K562 (cell line): ENCODE data around the gene MBNL1. TPM values are rescaled to one million over a fixed set of nuclear protein-coding genes. Genes with fewer than 3 reads are reported as not detected.

Experiments
- ATAC-seq: fragments of 200-7000 bp; cut with Tn5 transposase; 3 replicates; pipeline ENCODE4 v1.9.1; 2020; ENCODE audit warnings: moderate library complexity
- BruUV-seq: library from RNA; stranded (reverse); fragments of 400-500 nt; replicated peaks from 2 replicates; lab custom pipeline; 2021; lab: Mats Ljungman, UMichigan
- CTCF ChIA-PET: fragments of 300-600 bp; formaldehyde crosslinking; extraction: SDS; loops from one replicate; lab custom pipeline; 2021; ENCODE audit warnings: low intra/inter-chr PET ratio; lab: Yijun Ruan, JAX
- POLR2A ChIA-PET: fragments of 300-600, 350-650 bp; sonication (Branson Sonifier 250); formaldehyde crosslinking; extraction: SDS; loops from one replicate; lab custom pipeline; 2021; ENCODE audit warnings: antibody characterized with exemption, inconsistent platforms; lab: Yijun Ruan, JAX
- DNase-seq, 4 experiments: peaks; one replicate each; pipeline versions ENCODE4 v3.0.0 to v3.0.0-alpha.2; 2011 to 2018; ENCODE audit warnings: low spot score in 3 of 4, mixed read lengths in 3 of 4; ENCODE audit errors: extremely low read depth in 1 of 4
- FAIRE-seq: peaks from 2 replicates; lab custom pipeline; 2011; peaks lifted over from hg19 to GRCh38; lab: Jason Lieb, UNC
- H2AFZ ChIP-seq: 2 replicates; pipeline ENCODE4 v1.6.0; 2011; ENCODE audit warnings: low read depth, low read length, control low read depth, inconsistent platforms
- H3K27ac ChIP-seq: fragments of 200-600 bp; 3 replicates; pipeline ENCODE4 v1.8.0; 2011; ENCODE audit warnings: low read depth, mild to moderate bottlenecking, control low read depth, inconsistent platforms, low read length, moderate library complexity, mixed read lengths; ENCODE audit errors: extremely low read depth
- H3K27me3 ChIP-seq, 2 experiments: fragments of 300-600 bp in 1 of 2; 2 replicates in 1 of 2; 3 replicates in 1 of 2; pipeline versions ENCODE4 v1.6.0 to v1.8.0; 2011; ENCODE audit warnings: inconsistent platforms in 2 of 2, low read length in 2 of 2, mild to moderate bottlenecking in 1 of 2, mixed read lengths in 1 of 2, moderate library complexity in 1 of 2; ENCODE audit not compliant: control insufficient read depth in 2 of 2, insufficient read depth in 2 of 2
- H3K36me3 ChIP-seq: fragments of 300-600 bp; 3 replicates; pipeline ENCODE4 v1.8.0; 2011; ENCODE audit warnings: mild to moderate bottlenecking, low read length, inconsistent platforms; ENCODE audit not compliant: control insufficient read depth, insufficient read depth
- H3K4me1 ChIP-seq, 2 experiments: fragments of 200-600 bp in 1 of 2; replicated peaks in 1 of 2; 2 replicates in 1 of 2; 3 replicates in 1 of 2; pipeline versions ENCODE4 v1.5.1 to v1.8.0; 2011; ENCODE audit warnings: inconsistent platforms in 2 of 2, low read length in 2 of 2, mild to moderate bottlenecking in 1 of 2, mixed read lengths in 1 of 2, moderate library complexity in 1 of 2; ENCODE audit not compliant: control insufficient read depth in 2 of 2, insufficient read depth in 2 of 2
- H3K4me2 ChIP-seq: 2 replicates; pipeline ENCODE4 v1.6.1; 2011; ENCODE audit warnings: low read length, control low read depth, inconsistent platforms, mixed read lengths; ENCODE audit not compliant: insufficient read depth
- H3K4me3 ChIP-seq: fragments of 200-600 bp; sonication (generic), shearing (Covaris generic); 2 replicates; pipeline ENCODE4 v1.5.1; 2016; ENCODE audit warnings: control low read depth, inconsistent platforms
- H3K79me2 ChIP-seq: fragments of 200-600 bp; 3 replicates; pipeline ENCODE4 v1.8.0; 2011; ENCODE audit warnings: low read length, inconsistent platforms; ENCODE audit not compliant: control insufficient read depth, insufficient read depth
- H3K9ac ChIP-seq, 2 experiments: 2 replicates each; pipeline versions ENCODE4 v1.6.0 to v1.6.1; 2011; ENCODE audit warnings: low read depth in 2 of 2, low read length in 2 of 2, control low read depth in 1 of 2, inconsistent platforms in 1 of 2, mild to moderate bottlenecking in 1 of 2, mixed read lengths in 1 of 2; ENCODE audit not compliant: insufficient read depth in 1 of 2
- H3K9me1 ChIP-seq: one replicate; pipeline ENCODE4 v1.6.0; 2011; ENCODE audit warnings: inconsistent platforms, mild to moderate bottlenecking, low read length, moderate library complexity; ENCODE audit not compliant: control insufficient read depth, insufficient read depth
- H3K9me3 ChIP-seq: replicated peaks from 2 replicates; pipeline ENCODE4 v1.5.1; 2011; ENCODE audit warnings: low read depth, low read length, inconsistent platforms; ENCODE audit not compliant: control insufficient read depth, insufficient read depth
- H4K20me1 ChIP-seq: replicated peaks from 2 replicates; pipeline ENCODE4 v1.6.1; 2011; ENCODE audit warnings: low read length, inconsistent platforms, mixed read lengths; ENCODE audit not compliant: control insufficient read depth, insufficient read depth
- CBX3 ChIP-seq, 2 experiments: IDR thresholded peaks; 1 replicate in 1 of 2; 2 replicates in 1 of 2; pipeline ENCODE4 v1.6.1; 2012; ENCODE audit warnings: inconsistent platforms in 2 of 2, low read length in 2 of 2, borderline replicate concordance in 1 of 2, control low read depth in 1 of 2
- CXXC5 ChIP-seq: fragments of 250-450 bp; sonication (Bioruptor Pico); IDR thresholded peaks from 2 replicates; pipeline ENCODE4 v1.8.0; 2022; ENCODE audit warnings: inconsistent platforms, mild to moderate bottlenecking, moderate library complexity
- ELF1 ChIP-seq: fragments of 200-800 bp; sonication (Bioruptor generic); IDR thresholded peaks from 2 replicates; pipeline ENCODE4 v1.6.1; 2016; ENCODE audit warnings: missing genetic modification characterization, missing compliant biosample characterization
- ETV1 ChIP-seq: fragments of 450-650 bp; conservative IDR thresholded peaks from 2 replicates; pipeline ENCODE4 v1.6.1; 2016; ENCODE audit warnings: missing genetic modification characterization, control low read depth, low read depth, missing compliant biosample characterization
- GABPA ChIP-seq: fragments of 200-800 bp; sonication (Bioruptor generic); conservative IDR thresholded peaks from 2 replicates; pipeline ENCODE4 v1.6.1; 2016; ENCODE audit warnings: low read depth, missing genetic modification characterization, missing compliant biosample characterization
- HMBOX1 ChIP-seq: sonication (generic); IDR thresholded peaks from 2 replicates; pipeline ENCODE4 v1.6.1; 2016
- PRDM10 ChIP-seq: fragments of 450-650 bp; IDR thresholded peaks from 2 replicates; pipeline ENCODE4 v1.6.1; 2018; ENCODE audit not compliant: partially characterized antibody
- SMARCC2 ChIP-seq: fragments of 450-650 bp; IDR thresholded peaks from 2 replicates; pipeline ENCODE4 v1.6.1; 2017; ENCODE audit warnings: antibody characterized with exemption, moderate library complexity, mild to moderate bottlenecking, low read depth
- USF2 ChIP-seq: sonication (generic); formaldehyde crosslinking; IDR thresholded peaks from 2 replicates; pipeline ENCODE4 v1.5.0; 2020; ENCODE audit warnings: missing genetic modification reagents
- ZNF512 ChIP-seq: IDR thresholded peaks from 2 replicates; pipeline ENCODE4 v1.6.1; 2016; ENCODE audit warnings: missing genetic modification characterization, missing compliant biosample characterization
- ZNF75A ChIP-seq: fragments of 450-650 bp; formaldehyde crosslinking; IDR thresholded peaks from 2 replicates; pipeline ENCODE4 v1.4.0; 2020; ENCODE audit warnings: mild to moderate bottlenecking
- WGBS: fragments of 100-300 bp; shearing (Covaris generic); methylation state at CpG from one replicate; pipeline ENCODE4 v1.1.6; 2016; ENCODE audit warnings: low coverage, mixed read lengths; ENCODE audit not compliant: insufficient coverage; ENCODE audit errors: missing lambda C conversion rate; 5-methylcytosine and 5-hydroxymethylcytosine counted together
- in situ Hi-C: fragments of 300-500 bp; cut with MboI; formaldehyde crosslinking; loops from 4 replicates; pipeline ENCODE4 v1.15.0; 2018; ENCODE audit warnings: inconsistent platforms, mixed read lengths
- intact Hi-C: fragments of 100-400 bp; cut with micrococcal nuclease; formaldehyde crosslinking; loops from 2 replicates; pipeline ENCODE4 v1.14.2; 2022
- polyA plus RNA-seq, 8 experiments: library from polyadenylated mRNA; depleted of rRNA in 4 of 8; stranded (reverse) in 5 of 8; unstranded in 3 of 8; fragments of >200 nt; fragmentation: Nextera tagmentation in 2 of 8; fragmentation: Illumina TruSeq in 1 of 8; extraction: Ambion mirVana in 2 of 8; extraction: Trizol in 1 of 8; gene quantifications; 2 replicates each; pipeline versions ENCODE4 v1.2.1 to v1.2.3, GENCODE V29; 2011 to 2014; ENCODE audit warnings: inconsistent platforms in 1 of 8, missing spikeins in 1 of 8
- total RNA-seq, 7 experiments: library from RNA; depleted of rRNA in 6 of 7; stranded (reverse); fragments of >200 nt in 6 of 7; fragmentation: Illumina TruSeq in 2 of 7; extraction: Trizol in 2 of 7; gene quantifications; 2 replicates each; pipeline versions ENCODE4 v1.2.1 to v1.2.3, GENCODE V29; 2011 to 2021; ENCODE audit warnings: low replicate concordance in 1 of 7

The MBNL1 gene
- total and polyA plus RNA-seq, 9 of the 15 experiments (the other 6 are each of a cell fraction or from before 2014, with no cell fraction given) = 70.3 to 243 (median 220) TPM

GRCh38 chr3:152471814-152472671 lies 203.3 kb downstream of the MBNL1 start:
- peak; percentile 27 to 82 (median 46) for DNase-seq
- Histone ChIP-seq H4K20me1 (no peaks in the 10 kb centered on the region), H3K9me1 (no peaks in the 10 kb centered on the region), H3K9me3 (no peaks in the 10 kb centered on the region), H3K9ac (peak overlapping the region; percentile 31 to 52; a peak in 3 of 4 replicates), H3K27me3 (no peaks in the 10 kb centered on the region), H3K79me2 (no peaks in the 10 kb centered on the region; the same call in 2 of the 3 replicates), H3K4me3 (no peak overlapping the region; the same call in 1 of the 2 replicates), H3K27ac (peak overlapping the region; percentile 62), H3K4me2 (peak overlapping the region; percentile 68), H3K4me1 (no peaks in the 10 kb centered on the region; a peak in 1 of 5 replicates), H3K36me3 (no peaks in the 10 kb centered on the region), H2AFZ (peak overlapping the region; percentile 86)
- FAIRE-seq = peak; percentile 88
- BruUV-seq = no TSS peak
- CTCF ChIA-PET = interaction anchor here (0.6 to 1.0 kb wide), 5 partner anchors 27 to 1245 kb away, joined by 3 to 5 read pairs (median 3); no protein-coding TSS in a partner anchor
- in situ Hi-C loops = no loop called here
- peak; percentile 86 for ATAC-seq
- POLR2A ChIA-PET = interaction anchor here (1.0 to 1.1 kb wide), 3 partner anchors 16 to 32 kb away, joined by 3 to 4 read pairs (median 4); no protein-coding TSS in a partner anchor
- 8% methylated on average over 15 of the region's 15 CpGs for WGBS
- intact Hi-C loops = loop anchor here (1.0 to 5.0 kb wide), 3 partner anchors 289 to 540 kb away; no protein-coding TSS in a partner anchor
- no peak for TF ChIP-seq PRDM10
- TF ChIP-seq ETV1 (tag) = peak; percentile 80
- TF ChIP-seq USF2 (CRISPR knock-in tag) = 0 out of 2 replicates have a peak, but pooled peaks have one; percentile 24
- TF ChIP-seq ELF1 (tag) = peak; percentile 58
- peak; percentile 39; the same call in 1 of the 2 replicates for TF ChIP-seq GABPA (tag)
- TF ChIP-seq ZNF512 = no peak; the same call in 1 of the 2 replicates
- 0 out of 2 replicates have a peak, but pooled peaks have one; percentile 42 for TF ChIP-seq SMARCC2
- TF ChIP-seq CBX3 (IDR thresholded peaks at IDR 0.05; ENCODE audit: borderline replicate concordance in 1 of 2, low read length in 2 of 2) = 0 out of 3 replicates have a peak, but pooled peaks of 1 of the 2 experiments have one; percentile 42
- TF ChIP-seq HMBOX1 = 0 out of 2 replicates have a peak, but pooled peaks have one; percentile 53
- TF ChIP-seq CXXC5 (CRISPR knock-in tag) = 0 out of 2 replicates have a peak, but pooled peaks have one; percentile 33
- TF ChIP-seq ZNF75A (CRISPR knock-in tag) = no peak
